Astrocyte (in vitro differentiated cells and primary cell): Measurements from ENCODE around the gene CTSZ. TPM values are rescaled to one million over a fixed set of nuclear protein-coding genes. Genes with fewer than 3 reads are reported as not detected.

Experiments used
- DNase-seq: peaks from one replicate; pipeline ENCODE4 v3.0.0-alpha.2; 2010; ENCODE audit warnings: low read depth
- FAIRE-seq: peaks from 2 replicates; lab custom pipeline; 2011; peaks lifted over from hg19 to GRCh38; lab: Jason Lieb, UNC
- H2AFZ ChIP-seq: 2 replicates; pipeline ENCODE4 v1.6.0; 2012; ENCODE audit warnings: low read depth, low read length, inconsistent platforms
- H3K27ac ChIP-seq: 2 replicates; pipeline ENCODE4 v1.5.1; 2011; ENCODE audit warnings: low read depth, low read length, inconsistent platforms
- H3K27me3 ChIP-seq: 2 replicates; pipeline ENCODE4 v1.6.0; 2011; ENCODE audit warnings: low read length, inconsistent platforms; ENCODE audit not compliant: insufficient read depth
- H3K36me3 ChIP-seq: 2 replicates; pipeline ENCODE4 v1.5.1; 2011; ENCODE audit warnings: low read length, inconsistent platforms; ENCODE audit not compliant: insufficient read depth
- H3K4me1 ChIP-seq: 2 replicates; pipeline ENCODE4 v1.5.1; 2011; ENCODE audit warnings: low read length, inconsistent platforms; ENCODE audit not compliant: insufficient read depth
- H3K4me2 ChIP-seq: 2 replicates; pipeline ENCODE4 v1.6.0; 2012; ENCODE audit warnings: low read length, inconsistent platforms
- H3K4me3 ChIP-seq: 2 replicates; pipeline ENCODE4 v1.5.1; 2011; ENCODE audit warnings: low read depth, mild to moderate bottlenecking, low read length, inconsistent platforms; ENCODE audit not compliant: insufficient read depth
- H3K79me2 ChIP-seq: 2 replicates; pipeline ENCODE4 v1.6.0; 2012; ENCODE audit warnings: mild to moderate bottlenecking, low read length, inconsistent platforms; ENCODE audit not compliant: insufficient read depth
- H3K9ac ChIP-seq: 2 replicates; pipeline ENCODE4 v1.6.0; 2012; ENCODE audit warnings: mild to moderate bottlenecking, low read length, inconsistent platforms
- H3K9me3 ChIP-seq: 2 replicates; pipeline ENCODE4 v1.5.1; 2012; ENCODE audit warnings: low read depth, mild to moderate bottlenecking, low read length, inconsistent platforms; ENCODE audit not compliant: insufficient read depth
- H4K20me1 ChIP-seq: 2 replicates; pipeline ENCODE4 v1.6.0; 2012; ENCODE audit warnings: low read length, inconsistent platforms; ENCODE audit not compliant: insufficient read depth
- H3K27ac Mint-ChIP-seq: one replicate; pipeline ENCODE4 v1.8.0; 2021; ENCODE audit warnings: mild to moderate bottlenecking, mixed read lengths; ENCODE audit not compliant: unreplicated experiment
- H3K27me3 Mint-ChIP-seq: one replicate; pipeline ENCODE4 v1.8.0; 2021; ENCODE audit warnings: low read depth, mixed read lengths; ENCODE audit not compliant: unreplicated experiment
- H3K36me3 Mint-ChIP-seq: one replicate; pipeline ENCODE4 v1.8.0; 2021; ENCODE audit warnings: low read depth, mixed read lengths; ENCODE audit not compliant: unreplicated experiment
- H3K4me1 Mint-ChIP-seq: one replicate; pipeline ENCODE4 v1.8.0; 2021; ENCODE audit warnings: low read depth, mixed read lengths; ENCODE audit not compliant: unreplicated experiment
- H3K4me3 Mint-ChIP-seq: one replicate; pipeline ENCODE4 v1.8.0; 2021; ENCODE audit warnings: mild to moderate bottlenecking, moderate library complexity, mixed read lengths; ENCODE audit not compliant: unreplicated experiment
- H3K9me3 Mint-ChIP-seq: one replicate; pipeline ENCODE4 v1.8.0; 2021; ENCODE audit warnings: mild to moderate bottlenecking, mixed read lengths; ENCODE audit not compliant: unreplicated experiment
- EZH2 ChIP-seq: IDR thresholded peaks from 2 replicates; pipeline ENCODE4 v1.6.1; 2012; ENCODE audit warnings: mild to moderate bottlenecking, low read length, inconsistent platforms; ENCODE audit not compliant: insufficient read depth
- total RNA-seq: library from RNA; stranded (reverse); gene quantifications from 2 replicates; pipeline ENCODE4 v1.2.1, GENCODE V29; 2021
- TF ChIP-seq, protein P1 (sequence below): IDR thresholded peaks from 2 replicates; pipeline ENCODE4 v1.5.1; 2011; ENCODE audit warnings: low read depth, mild to moderate bottlenecking, inconsistent platforms, low read length, moderate library complexity; ENCODE audit not compliant: insufficient read depth

CTSZ gene
- total RNA-seq, 1 donor from 2014 or later = 112 TPM

DNA sequence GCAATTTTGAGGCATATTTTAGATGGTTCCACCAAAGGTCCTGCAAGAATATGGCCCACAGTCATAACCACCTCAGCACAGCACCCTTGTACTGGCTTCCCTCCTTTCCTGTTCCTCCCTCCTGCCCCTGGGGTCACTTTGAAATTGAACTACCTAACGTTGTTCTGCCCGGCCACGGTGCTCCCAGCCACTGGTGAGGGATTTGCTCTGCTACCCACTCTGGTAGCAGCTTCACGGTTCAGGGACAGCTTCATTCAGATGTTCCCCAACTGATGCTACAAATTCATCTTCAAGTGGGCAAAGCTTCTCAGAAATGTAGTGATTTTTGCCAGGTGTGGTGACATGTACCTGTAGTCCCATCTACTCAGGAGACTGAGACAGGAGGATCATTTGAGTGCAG, 33.9 kb downstream of the CTSZ start:
- no peak overlapping the region for H3K4me3 Mint-ChIP-seq
- H3K4me1 Mint-ChIP-seq = no peaks in the 10 kb centered on the region
- H3K9me3 ChIP-seq = no peaks in the 10 kb centered on the region
- no peak overlapping the region for H3K27ac ChIP-seq
- no peaks in the 10 kb centered on the region for H3K4me1 ChIP-seq
- H3K36me3 Mint-ChIP-seq = peaks cover 2% of the 10 kb centered on the region
- H2AFZ ChIP-seq = no peak overlapping the region
- peaks cover 23% of the 10 kb centered on the region for H3K9me3 Mint-ChIP-seq
- H4K20me1 ChIP-seq = no peaks in the 10 kb centered on the region
- FAIRE-seq (no peak), DNase-seq (no peak)
- H3K4me3 ChIP-seq = no peak overlapping the region
- H3K27me3 Mint-ChIP-seq = no peaks in the 10 kb centered on the region
- H3K27me3 ChIP-seq = no peaks in the 10 kb centered on the region
- H3K4me2 ChIP-seq = no peak overlapping the region
- no peaks in the 10 kb centered on the region for H3K36me3 ChIP-seq
- no peak overlapping the region for H3K9ac ChIP-seq
- TF ChIP-seq, protein P1, sequence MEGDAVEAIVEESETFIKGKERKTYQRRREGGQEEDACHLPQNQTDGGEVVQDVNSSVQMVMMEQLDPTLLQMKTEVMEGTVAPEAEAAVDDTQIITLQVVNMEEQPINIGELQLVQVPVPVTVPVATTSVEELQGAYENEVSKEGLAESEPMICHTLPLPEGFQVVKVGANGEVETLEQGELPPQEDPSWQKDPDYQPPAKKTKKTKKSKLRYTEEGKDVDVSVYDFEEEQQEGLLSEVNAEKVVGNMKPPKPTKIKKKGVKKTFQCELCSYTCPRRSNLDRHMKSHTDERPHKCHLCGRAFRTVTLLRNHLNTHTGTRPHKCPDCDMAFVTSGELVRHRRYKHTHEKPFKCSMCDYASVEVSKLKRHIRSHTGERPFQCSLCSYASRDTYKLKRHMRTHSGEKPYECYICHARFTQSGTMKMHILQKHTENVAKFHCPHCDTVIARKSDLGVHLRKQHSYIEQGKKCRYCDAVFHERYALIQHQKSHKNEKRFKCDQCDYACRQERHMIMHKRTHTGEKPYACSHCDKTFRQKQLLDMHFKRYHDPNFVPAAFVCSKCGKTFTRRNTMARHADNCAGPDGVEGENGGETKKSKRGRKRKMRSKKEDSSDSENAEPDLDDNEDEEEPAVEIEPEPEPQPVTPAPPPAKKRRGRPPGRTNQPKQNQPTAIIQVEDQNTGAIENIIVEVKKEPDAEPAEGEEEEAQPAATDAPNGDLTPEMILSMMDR = no peak
- no peak for TF ChIP-seq EZH2
- no peaks in the 10 kb centered on the region for H3K79me2 ChIP-seq
- H3K27ac Mint-ChIP-seq = no peak overlapping the region

GRCh38 chr20:58971429-58971828, 35.6 kb downstream of the CTSZ start:
- TF ChIP-seq, protein P1 = no peak
- TF ChIP-seq EZH2 = no peak
- DNase-seq = no peak
- H3K4me1 ChIP-seq = no peaks in the 10 kb centered on the region

DNA sequence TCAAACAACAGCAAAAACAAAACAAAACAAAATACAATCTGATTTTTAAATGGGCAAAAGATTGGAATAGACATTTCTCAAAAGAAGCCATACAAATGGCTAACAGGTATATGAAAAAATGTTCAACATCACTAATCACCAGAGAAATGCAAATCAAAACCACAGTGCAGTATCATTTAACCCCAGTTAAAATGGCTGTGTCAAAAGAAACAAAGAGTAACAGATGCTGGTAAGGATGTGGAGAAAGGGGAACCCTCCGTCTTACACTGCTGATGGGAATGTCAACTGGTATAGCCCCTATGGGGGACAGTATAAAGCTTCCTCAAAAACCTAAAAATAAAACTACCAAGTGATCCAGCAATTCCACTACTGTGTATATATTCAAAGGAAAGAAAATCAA, 36.9 kb downstream of the CTSZ start:
- Histone ChIP-seq H3K27me3 (no peaks in the 10 kb centered on the region), H3K4me3 (no peak overlapping the region), H4K20me1 (no peaks in the 10 kb centered on the region), H3K9ac (no peak overlapping the region), H2AFZ (no peak overlapping the region), H3K79me2 (no peaks in the 10 kb centered on the region), H3K27ac (no peak overlapping the region), H3K9me3 (no peaks in the 10 kb centered on the region), H3K4me1 (no peaks in the 10 kb centered on the region), H3K36me3 (no peaks in the 10 kb centered on the region), H3K4me2 (no peak overlapping the region)
- Mint-ChIP-seq H3K4me1 (no peaks in the 10 kb centered on the region), H3K36me3 (no peaks in the 10 kb centered on the region), H3K4me3 (no peak overlapping the region), H3K9me3 (peaks cover 14% of the 10 kb centered on the region), H3K27ac (no peak overlapping the region), H3K27me3 (no peaks in the 10 kb centered on the region)
- DNase-seq (no peak), FAIRE-seq (no peak)
- TF ChIP-seq, protein P1 = no peak
- TF ChIP-seq EZH2 = no peak

More at GRCh38 chr20:58971429-58971828, 35.6 kb downstream of the CTSZ start:
- H3K36me3 Mint-ChIP-seq = peaks cover 2% of the 10 kb centered on the region
- no peaks in the 10 kb centered on the region for H3K9me3 ChIP-seq
- H3K27ac ChIP-seq = no peak overlapping the region
- H3K4me3 ChIP-seq = no peak overlapping the region
- H3K4me3 Mint-ChIP-seq = no peak overlapping the region
- H3K27me3 Mint-ChIP-seq = no peaks in the 10 kb centered on the region
- no peaks in the 10 kb centered on the region for H3K79me2 ChIP-seq
- H3K4me1 Mint-ChIP-seq = no peaks in the 10 kb centered on the region
- H3K9me3 Mint-ChIP-seq = peaks cover 20% of the 10 kb centered on the region
- no peaks in the 10 kb centered on the region for H3K27me3 ChIP-seq
- H3K27ac Mint-ChIP-seq = no peak overlapping the region
- no peaks in the 10 kb centered on the region for H4K20me1 ChIP-seq
- H3K36me3 ChIP-seq = no peaks in the 10 kb centered on the region
- no peak overlapping the region for H2AFZ ChIP-seq
- no peak overlapping the region for H3K4me2 ChIP-seq
- FAIRE-seq = no peak
- H3K9ac ChIP-seq = no peak overlapping the region
